ENCODE results near the gene DYNAP. TPM values are rescaled to one million over a fixed set of nuclear protein-coding genes. Genes with fewer than 3 reads are reported as not detected.

The DYNAP gene
- not detected for total RNA-seq
- long read RNA-seq = 0 reads

- DNase-seq (ENCODE audit: low spot score) = no peak
Observed at GRCh38 chr18:54590945-54591344, at the start of gene DYNAP. TSS of gene DYNAP (plus strand) at chr18:54591245. CDS start at chr18:54591283, 38 bp downstream.

GRCh38 chr18:54551590-54551989, 39.5 kb upstream of the DYNAP start:
- no peak for DNase-seq (ENCODE audit: low spot score)

GRCh38 chr18:54555286-54555685, 35.8 kb upstream of the DYNAP start:
- DNase-seq (ENCODE audit: low spot score) = no peak

- DNase-seq (ENCODE audit: low spot score) = no peak
Observed at GRCh38 chr18:54555996-54556395, 35.0 kb upstream of the DYNAP start.

GRCh38 chr18:54557958-54558357, 33.1 kb upstream of the DYNAP start:
- DNase-seq (ENCODE audit: low spot score) = no peak

GRCh38 chr18:54558609-54559585, 32.1 kb upstream of the DYNAP start:
- no peak for DNase-seq (ENCODE audit: low spot score)

- DNase-seq (ENCODE audit: low spot score) = no peak
Observed at GRCh38 chr18:54561706-54562267, 29.3 kb upstream of the DYNAP start.

GRCh38 chr18:54580202-54580729, 10.8 kb upstream of the DYNAP start:
- no peak for DNase-seq (ENCODE audit: low spot score)

GRCh38 chr18:54584065-54584464, 7.0 kb upstream of the DYNAP start:
- no peak for DNase-seq (ENCODE audit: low spot score)

- no peak for DNase-seq (ENCODE audit: low spot score)
Observed at GRCh38 chr18:54585743-54586142, 5.3 kb upstream of the DYNAP start.

- no peak for DNase-seq (ENCODE audit: low spot score)
Observed at GRCh38 chr18:54604211-54604610, 13.2 kb downstream of the DYNAP start.

- DNase-seq (ENCODE audit: low spot score) = no peak
Observed at GRCh38 chr18:54606835-54607212, 15.8 kb downstream of the DYNAP start.

GRCh38 chr18:54607213-54608027, 16.4 kb downstream of the DYNAP start:
- no peak for DNase-seq (ENCODE audit: low spot score)

- no peak for DNase-seq (ENCODE audit: low spot score)
Observed at GRCh38 chr18:54608028-54608642, 17.1 kb downstream of the DYNAP start.

- DNase-seq (ENCODE audit: low spot score) = no peak
Observed at GRCh38 chr18:54611816-54612215, 20.8 kb downstream of the DYNAP start.

GRCh38 chr18:54612237-54612636, 21.2 kb downstream of the DYNAP start:
- no peak for DNase-seq (ENCODE audit: low spot score)

GRCh38 chr18:54613174-54613573, 22.1 kb downstream of the DYNAP start:
- no peak for DNase-seq (ENCODE audit: low spot score)

GRCh38 chr18:54616220-54616848, 25.3 kb downstream of the DYNAP start:
- DNase-seq (ENCODE audit: low spot score) = no peak

GRCh38 chr18:54622084-54622483, 31.0 kb downstream of the DYNAP start:
- DNase-seq (ENCODE audit: low spot score) = no peak

- no peak for DNase-seq (ENCODE audit: low spot score)
Observed at GRCh38 chr18:54626779-54627178, 35.7 kb downstream of the DYNAP start.

- no peak for DNase-seq (ENCODE audit: low spot score)
Observed at GRCh38 chr18:54630963-54631362, 39.9 kb downstream of the DYNAP start.
